K562 (cell line): Measurements from ENCODE around the gene ZCCHC8. TPM values are rescaled to one million over a fixed set of nuclear protein-coding genes. Genes with fewer than 3 reads are reported as not detected.

ENCODE experiments used
- ATAC-seq: fragments of 200-7000 bp; cut with Tn5 transposase; 3 replicates; pipeline ENCODE4 v1.9.1; 2020; ENCODE audit warnings: moderate library complexity
- BruUV-seq: library from RNA; stranded (reverse); fragments of 400-500 nt; replicated peaks from 2 replicates; lab custom pipeline; 2021; lab: Mats Ljungman, UMichigan
- CTCF ChIA-PET: fragments of 300-600 bp; formaldehyde crosslinking; extraction: SDS; loops from one replicate; lab custom pipeline; 2021; ENCODE audit warnings: low intra/inter-chr PET ratio; lab: Yijun Ruan, JAX
- POLR2A ChIA-PET: fragments of 300-600, 350-650 bp; sonication (Branson Sonifier 250); formaldehyde crosslinking; extraction: SDS; loops from one replicate; lab custom pipeline; 2021; ENCODE audit warnings: antibody characterized with exemption, inconsistent platforms; lab: Yijun Ruan, JAX
- DNase-seq, 4 experiments: peaks; one replicate each; pipeline versions ENCODE4 v3.0.0 to v3.0.0-alpha.2; 2011 to 2018; ENCODE audit warnings: low spot score in 3 of 4, mixed read lengths in 3 of 4; ENCODE audit errors: extremely low read depth in 1 of 4
- FAIRE-seq: peaks from 2 replicates; lab custom pipeline; 2011; peaks lifted over from hg19 to GRCh38; lab: Jason Lieb, UNC
- H2AFZ ChIP-seq: 2 replicates; pipeline ENCODE4 v1.6.0; 2011; ENCODE audit warnings: low read depth, low read length, control low read depth, inconsistent platforms
- H3K27ac ChIP-seq: fragments of 200-600 bp; 3 replicates; pipeline ENCODE4 v1.8.0; 2011; ENCODE audit warnings: low read depth, mild to moderate bottlenecking, control low read depth, inconsistent platforms, low read length, moderate library complexity, mixed read lengths; ENCODE audit errors: extremely low read depth
- H3K27me3 ChIP-seq, 2 experiments: fragments of 300-600 bp in 1 of 2; 2 replicates in 1 of 2; 3 replicates in 1 of 2; pipeline versions ENCODE4 v1.6.0 to v1.8.0; 2011; ENCODE audit warnings: inconsistent platforms in 2 of 2, low read length in 2 of 2, mild to moderate bottlenecking in 1 of 2, mixed read lengths in 1 of 2, moderate library complexity in 1 of 2; ENCODE audit not compliant: control insufficient read depth in 2 of 2, insufficient read depth in 2 of 2
- H3K36me3 ChIP-seq: fragments of 300-600 bp; 3 replicates; pipeline ENCODE4 v1.8.0; 2011; ENCODE audit warnings: mild to moderate bottlenecking, low read length, inconsistent platforms; ENCODE audit not compliant: control insufficient read depth, insufficient read depth
- H3K4me1 ChIP-seq, 2 experiments: fragments of 200-600 bp in 1 of 2; replicated peaks in 1 of 2; 2 replicates in 1 of 2; 3 replicates in 1 of 2; pipeline versions ENCODE4 v1.5.1 to v1.8.0; 2011; ENCODE audit warnings: inconsistent platforms in 2 of 2, low read length in 2 of 2, mild to moderate bottlenecking in 1 of 2, mixed read lengths in 1 of 2, moderate library complexity in 1 of 2; ENCODE audit not compliant: control insufficient read depth in 2 of 2, insufficient read depth in 2 of 2
- H3K4me2 ChIP-seq: 2 replicates; pipeline ENCODE4 v1.6.1; 2011; ENCODE audit warnings: low read length, control low read depth, inconsistent platforms, mixed read lengths; ENCODE audit not compliant: insufficient read depth
- H3K4me3 ChIP-seq: fragments of 200-600 bp; sonication (generic), shearing (Covaris generic); 2 replicates; pipeline ENCODE4 v1.5.1; 2016; ENCODE audit warnings: control low read depth, inconsistent platforms
- H3K79me2 ChIP-seq: fragments of 200-600 bp; 3 replicates; pipeline ENCODE4 v1.8.0; 2011; ENCODE audit warnings: low read length, inconsistent platforms; ENCODE audit not compliant: control insufficient read depth, insufficient read depth
- H3K9ac ChIP-seq, 2 experiments: 2 replicates each; pipeline versions ENCODE4 v1.6.0 to v1.6.1; 2011; ENCODE audit warnings: low read depth in 2 of 2, low read length in 2 of 2, control low read depth in 1 of 2, inconsistent platforms in 1 of 2, mild to moderate bottlenecking in 1 of 2, mixed read lengths in 1 of 2; ENCODE audit not compliant: insufficient read depth in 1 of 2
- H3K9me1 ChIP-seq: one replicate; pipeline ENCODE4 v1.6.0; 2011; ENCODE audit warnings: inconsistent platforms, mild to moderate bottlenecking, low read length, moderate library complexity; ENCODE audit not compliant: control insufficient read depth, insufficient read depth
- H3K9me3 ChIP-seq: replicated peaks from 2 replicates; pipeline ENCODE4 v1.5.1; 2011; ENCODE audit warnings: low read depth, low read length, inconsistent platforms; ENCODE audit not compliant: control insufficient read depth, insufficient read depth
- H4K20me1 ChIP-seq: replicated peaks from 2 replicates; pipeline ENCODE4 v1.6.1; 2011; ENCODE audit warnings: low read length, inconsistent platforms, mixed read lengths; ENCODE audit not compliant: control insufficient read depth, insufficient read depth
- CEBPB ChIP-seq: fragments of 450-650 bp; IDR thresholded peaks from 2 replicates; pipeline ENCODE4 v1.6.1; 2016; ENCODE audit warnings: missing genetic modification characterization, missing compliant biosample characterization
- CEBPG ChIP-seq, 3 experiments: fragments of 200-800 bp in 1 of 3; sonication (Bioruptor generic) in 1 of 3; sonication (generic) in 1 of 3; formaldehyde crosslinking in 1 of 3; IDR thresholded peaks in 2 of 3; conservative IDR thresholded peaks in 1 of 3; 2 replicates each; pipeline versions ENCODE4 v1.6.1 to v1.8.0; 2016 to 2022; ENCODE audit warnings: missing compliant biosample characterization in 2 of 3, missing genetic modification characterization in 2 of 3, mild to moderate bottlenecking in 1 of 3, missing genetic modification reagents in 1 of 3
- KLF6 ChIP-seq: fragments of 250-450 bp; sonication (Bioruptor Pico); IDR thresholded peaks from 2 replicates; pipeline ENCODE4 v1.4.0; 2020; ENCODE audit warnings: mild to moderate bottlenecking, moderate library complexity, borderline replicate concordance
- RBM25 ChIP-seq: fragments of 200-400 bp; formaldehyde crosslinking; IDR thresholded peaks from 2 replicates; pipeline ENCODE4 v1.6.1; 2018; ENCODE audit warnings: low read length, low read depth, moderate library complexity; ENCODE audit not compliant: severe bottlenecking
- ZNF121 ChIP-seq: sonication (generic); formaldehyde crosslinking; conservative IDR thresholded peaks from 2 replicates; pipeline ENCODE4 v1.8.0; 2022; ENCODE audit warnings: missing genetic modification reagents
- ZNF436 ChIP-seq: fragments of 250-450, 450-650 bp; sonication (Bioruptor Pico); formaldehyde crosslinking; IDR thresholded peaks from 2 replicates; pipeline ENCODE4 v1.7.0; 2020; ENCODE audit warnings: mild to moderate bottlenecking
- WGBS: fragments of 100-300 bp; shearing (Covaris generic); methylation state at CpG from one replicate; pipeline ENCODE4 v1.1.6; 2016; ENCODE audit warnings: low coverage, mixed read lengths; ENCODE audit not compliant: insufficient coverage; ENCODE audit errors: missing lambda C conversion rate; 5-methylcytosine and 5-hydroxymethylcytosine counted together
- in situ Hi-C: fragments of 300-500 bp; cut with MboI; formaldehyde crosslinking; loops from 4 replicates; pipeline ENCODE4 v1.15.0; 2018; ENCODE audit warnings: inconsistent platforms, mixed read lengths
- intact Hi-C: fragments of 100-400 bp; cut with micrococcal nuclease; formaldehyde crosslinking; loops from 2 replicates; pipeline ENCODE4 v1.14.2; 2022
- polyA plus RNA-seq, 8 experiments: library from polyadenylated mRNA; depleted of rRNA in 4 of 8; stranded (reverse) in 5 of 8; unstranded in 3 of 8; fragments of >200 nt; fragmentation: Nextera tagmentation in 2 of 8; fragmentation: Illumina TruSeq in 1 of 8; extraction: Ambion mirVana in 2 of 8; extraction: Trizol in 1 of 8; gene quantifications; 2 replicates each; pipeline versions ENCODE4 v1.2.1 to v1.2.3, GENCODE V29; 2011 to 2014; ENCODE audit warnings: inconsistent platforms in 1 of 8, missing spikeins in 1 of 8
- total RNA-seq, 7 experiments: library from RNA; depleted of rRNA in 6 of 7; stranded (reverse); fragments of >200 nt in 6 of 7; fragmentation: Illumina TruSeq in 2 of 7; extraction: Trizol in 2 of 7; gene quantifications; 2 replicates each; pipeline versions ENCODE4 v1.2.1 to v1.2.3, GENCODE V29; 2011 to 2021; ENCODE audit warnings: low replicate concordance in 1 of 7
- TF ChIP-seq, protein P1 (sequence below), 2 experiments: fragments of 150-350 bp in 1 of 2; IDR thresholded peaks; 2 replicates each; pipeline ENCODE4 v1.6.1; 2012 to 2016; ENCODE audit warnings: low read depth in 2 of 2, low read length in 2 of 2, mild to moderate bottlenecking in 1 of 2, moderate library complexity in 1 of 2

Gene ZCCHC8
- total and polyA plus RNA-seq, 9 of the 15 experiments (the other 6 are each of a cell fraction or from before 2014, with no cell fraction given), result 14.8 to 50.9 (median 34.1) TPM

DNA sequence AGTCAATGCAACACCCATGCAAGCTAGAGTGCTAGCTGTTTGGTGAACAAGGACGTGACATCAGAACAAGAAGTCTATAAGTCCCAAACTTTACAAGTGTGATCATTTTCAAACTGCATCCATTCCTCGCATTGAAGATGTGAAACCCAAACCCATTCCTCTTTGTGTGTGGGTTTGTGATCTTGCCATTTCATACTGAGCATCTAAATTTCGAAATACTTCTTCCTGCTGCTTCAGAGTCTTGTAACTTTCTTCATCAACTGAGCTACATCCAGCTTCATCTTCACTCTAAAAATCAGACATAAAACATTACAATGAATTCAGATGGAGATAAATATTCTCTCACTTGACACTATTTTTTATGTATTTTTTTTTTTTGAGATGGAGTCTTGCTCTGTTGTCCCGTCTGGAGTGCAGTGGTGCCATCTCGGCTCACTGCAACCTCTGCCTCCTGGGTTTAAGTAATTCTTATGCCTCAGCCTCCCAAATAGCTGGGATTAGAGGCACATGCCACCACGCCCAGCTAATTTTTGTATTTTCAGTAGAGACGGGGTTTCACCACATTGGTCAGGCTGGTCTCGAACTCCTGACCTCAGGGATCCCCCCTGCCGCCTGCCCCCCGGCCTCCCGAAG, 4.8 kb upstream of the ZCCHC8 start:
- intact Hi-C loops, result no loop called here
- H3K9me3 ChIP-seq, result no peaks in the 10 kb centered on the region
- no peak for FAIRE-seq
- no peak overlapping the region for H2AFZ ChIP-seq
- ChIA-PET POLR2A (interaction anchor here (0.6 to 8.1 kb wide), 10 partner anchors 5 to 527 kb away, joined by 3 to 96 read pairs (median 4); partner anchors contain the start of genes KNTC1 and RSRC2), CTCF (no interaction called here)
- no peak overlapping the region for H3K4me3 ChIP-seq
- no TSS peak for BruUV-seq
- H3K9me1 ChIP-seq, result no peaks in the 10 kb centered on the region
- no peak overlapping the region for H3K9ac ChIP-seq
- peaks cover 74% of the 10 kb centered on the region for H3K36me3 ChIP-seq
- TF ChIP-seq ZNF436 (CRISPR knock-in tag), result no peak
- peak; percentile 62 for TF ChIP-seq ZNF121 (CRISPR knock-in tag)
- TF ChIP-seq RBM25, result peak; percentile 18
- peak; percentile 63 for TF ChIP-seq CEBPB (tag)
- TF ChIP-seq, protein P1, sequence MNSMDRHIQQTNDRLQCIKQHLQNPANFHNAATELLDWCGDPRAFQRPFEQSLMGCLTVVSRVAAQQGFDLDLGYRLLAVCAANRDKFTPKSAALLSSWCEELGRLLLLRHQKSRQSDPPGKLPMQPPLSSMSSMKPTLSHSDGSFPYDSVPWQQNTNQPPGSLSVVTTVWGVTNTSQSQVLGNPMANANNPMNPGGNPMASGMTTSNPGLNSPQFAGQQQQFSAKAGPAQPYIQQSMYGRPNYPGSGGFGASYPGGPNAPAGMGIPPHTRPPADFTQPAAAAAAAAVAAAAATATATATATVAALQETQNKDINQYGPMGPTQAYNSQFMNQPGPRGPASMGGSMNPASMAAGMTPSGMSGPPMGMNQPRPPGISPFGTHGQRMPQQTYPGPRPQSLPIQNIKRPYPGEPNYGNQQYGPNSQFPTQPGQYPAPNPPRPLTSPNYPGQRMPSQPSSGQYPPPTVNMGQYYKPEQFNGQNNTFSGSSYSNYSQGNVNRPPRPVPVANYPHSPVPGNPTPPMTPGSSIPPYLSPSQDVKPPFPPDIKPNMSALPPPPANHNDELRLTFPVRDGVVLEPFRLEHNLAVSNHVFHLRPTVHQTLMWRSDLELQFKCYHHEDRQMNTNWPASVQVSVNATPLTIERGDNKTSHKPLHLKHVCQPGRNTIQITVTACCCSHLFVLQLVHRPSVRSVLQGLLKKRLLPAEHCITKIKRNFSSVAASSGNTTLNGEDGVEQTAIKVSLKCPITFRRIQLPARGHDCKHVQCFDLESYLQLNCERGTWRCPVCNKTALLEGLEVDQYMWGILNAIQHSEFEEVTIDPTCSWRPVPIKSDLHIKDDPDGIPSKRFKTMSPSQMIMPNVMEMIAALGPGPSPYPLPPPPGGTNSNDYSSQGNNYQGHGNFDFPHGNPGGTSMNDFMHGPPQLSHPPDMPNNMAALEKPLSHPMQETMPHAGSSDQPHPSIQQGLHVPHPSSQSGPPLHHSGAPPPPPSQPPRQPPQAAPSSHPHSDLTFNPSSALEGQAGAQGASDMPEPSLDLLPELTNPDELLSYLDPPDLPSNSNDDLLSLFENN (IDR thresholded peaks at IDR 0.05; ENCODE audit: low read depth in 2 of 2, low read length in 2 of 2), result no peak
- no peak for TF ChIP-seq KLF6
- TF ChIP-seq CEBPG (CRISPR knock-in tag; IDR thresholded peaks at IDR 0.05), result no peak
- TF ChIP-seq CEBPG (tag; conservative IDR thresholded peaks at IDR 0.05 in 1 of 2, IDR thresholded peaks at IDR 0.05 in 1 of 2), result peak; percentile 51 to 52; a peak in 3 of 4 replicates
- peaks cover 3% of the 10 kb centered on the region for H3K79me2 ChIP-seq
- no peak for ATAC-seq
- no peak overlapping the region for H3K27ac ChIP-seq
- H3K4me1 ChIP-seq, result peaks cover 4 to 6% of the 10 kb centered on the region in 2 experiments; a peak in 3 of 5 replicates
- no peak overlapping the region for H3K4me2 ChIP-seq
- no peaks in the 10 kb centered on the region for H3K27me3 ChIP-seq
- no peaks in the 10 kb centered on the region for H4K20me1 ChIP-seq
- no peak for DNase-seq
- WGBS, result 96% methylated on average over 10 of the region's 11 CpGs
- in situ Hi-C loops, result no loop called here
